Panc1 (cell line): ENCODE measurements around the gene FBXO45. TPM values are rescaled to one million over a fixed set of nuclear protein-coding genes. Genes with fewer than 3 reads are reported as not detected.
A peak's percentile ranks its signal among the peaks of the same experiment; 100 is the strongest.

Experiments used
- ATAC-seq: fragments of 200-7000 bp; cut with Tn5 transposase; 2 replicates; pipeline ENCODE4 v1.9.1; 2020; ENCODE audit warnings: mild to moderate bottlenecking, moderate library complexity
- BruUV-seq: library from RNA; stranded (reverse); fragments of 400-500 nt; replicated peaks from 2 replicates; lab custom pipeline; 2021; lab: Mats Ljungman, UMichigan
- CTCF ChIA-PET: fragments of 300-600 bp; sonication (Branson Sonifier 250); formaldehyde crosslinking; loops from one replicate; lab custom pipeline; 2022; ENCODE audit warnings: antibody characterized with exemption; lab: Charles Lee
- POLR2A ChIA-PET: fragments of 300-600 bp; sonication (Branson Sonifier 250); formaldehyde crosslinking; loops from one replicate; lab custom pipeline; 2022; ENCODE audit warnings: antibody characterized with exemption; lab: Charles Lee
- DNase-seq: peaks from one replicate; pipeline ENCODE4 v3.0.0-alpha.2; 2010; ENCODE audit warnings: low read depth, low spot score
- H3K27ac ChIP-seq: 2 replicates; pipeline ENCODE4 v1.5.1; 2011; ENCODE audit warnings: mild to moderate bottlenecking, low read length, inconsistent platforms
- H3K27me3 ChIP-seq: fragments of 200-500 bp; sonication (Bioruptor generic); 2 replicates; pipeline ENCODE4 v1.6.0; 2014; ENCODE audit warnings: low read length, inconsistent platforms; ENCODE audit not compliant: control insufficient read depth, insufficient read depth
- H3K36me3 ChIP-seq: fragments of 200-500 bp; sonication (Bioruptor generic); 2 replicates; pipeline ENCODE4 v1.5.1; 2014; ENCODE audit warnings: inconsistent platforms, mild to moderate bottlenecking, low read length, moderate library complexity; ENCODE audit not compliant: control insufficient read depth, insufficient read depth
- H3K4me1 ChIP-seq: 2 replicates; pipeline ENCODE4 v1.5.1; 2011; ENCODE audit warnings: inconsistent platforms, mild to moderate bottlenecking, low read length, moderate library complexity; ENCODE audit not compliant: control insufficient read depth, insufficient read depth
- H3K4me3 ChIP-seq, 2 experiments: 2 replicates each; pipeline ENCODE4 v1.5.1; 2011 to 2012; ENCODE audit warnings: low read depth in 2 of 2, low read length in 2 of 2, mild to moderate bottlenecking in 2 of 2, inconsistent platforms in 1 of 2, moderate library complexity in 1 of 2
- H3K9me3 ChIP-seq: fragments of 200-500 bp; sonication (Bioruptor generic); 2 replicates; pipeline ENCODE4 v1.5.1; 2014; ENCODE audit warnings: low read depth, mild to moderate bottlenecking, inconsistent platforms, low read length, moderate library complexity; ENCODE audit not compliant: control insufficient read depth, insufficient read depth
- POLR2AphosphoS5 ChIP-seq: IDR thresholded peaks from 2 replicates; pipeline ENCODE4 v1.6.1; 2012; ENCODE audit warnings: mild to moderate bottlenecking, low read depth, low read length, moderate library complexity
- REST ChIP-seq, 2 experiments: IDR thresholded peaks; 2 replicates each; pipeline ENCODE4 v1.6.1; 2011 to 2012; ENCODE audit warnings: low read depth in 2 of 2, control low read depth in 1 of 2, low read length in 1 of 2, mild to moderate bottlenecking in 1 of 2, moderate library complexity in 1 of 2; ENCODE audit not compliant: insufficient read depth in 1 of 2
- SIN3A ChIP-seq: IDR thresholded peaks from 2 replicates; pipeline ENCODE4 v1.6.1; 2012; ENCODE audit warnings: low read depth, mild to moderate bottlenecking, low read length, moderate library complexity, borderline replicate concordance; ENCODE audit not compliant: insufficient read depth
- TCF7L2 ChIP-seq: IDR thresholded peaks from 2 replicates; pipeline ENCODE4 v1.6.1; 2011; ENCODE audit warnings: mild to moderate bottlenecking, low read depth, low read length, inconsistent platforms
- in situ Hi-C: cut with HindIII; loops from 2 replicates; pipeline ENCODE4 v1.10.0; 2016; ENCODE audit warnings: low sequenced_read_pairs, low pct_unique_long_range_greater_than_20kb
- intact Hi-C: fragments of 100-400 bp; cut with micrococcal nuclease; formaldehyde crosslinking; loops from one replicate; pipeline ENCODE4 v1.10.0; 2022; ENCODE audit not compliant: unreplicated experiment
- total RNA-seq: library from RNA; stranded (reverse); gene quantifications from one replicate; pipeline ENCODE4 v1.2.1, GENCODE V29; 2021; ENCODE audit not compliant: unreplicated experiment
- TF ChIP-seq, protein P1 (sequence below): fragments of 450-650 bp; IDR thresholded peaks from 2 replicates; pipeline ENCODE4 v1.5.1; 2017; ENCODE audit warnings: mild to moderate bottlenecking

The FBXO45 gene
- total RNA-seq, 1 experiment from 2014 or later = 21.6 TPM

- POLR2A ChIA-PET = no interaction called here
- Histone ChIP-seq H3K9me3 (no peaks in the 10 kb centered on the region), H3K36me3 (0 out of 2 replicates have a peak, but pooled peaks cover 3% of the 10 kb centered on the region), H3K27me3 (no peaks in the 10 kb centered on the region), H3K27ac (no peak overlapping the region), H3K4me1 (peaks cover 16% of the 10 kb centered on the region), H3K4me3 (no peak overlapping the region)
- intact Hi-C loops = no loop called here
- no peak for TF ChIP-seq SIN3A
- TF ChIP-seq, protein P1, sequence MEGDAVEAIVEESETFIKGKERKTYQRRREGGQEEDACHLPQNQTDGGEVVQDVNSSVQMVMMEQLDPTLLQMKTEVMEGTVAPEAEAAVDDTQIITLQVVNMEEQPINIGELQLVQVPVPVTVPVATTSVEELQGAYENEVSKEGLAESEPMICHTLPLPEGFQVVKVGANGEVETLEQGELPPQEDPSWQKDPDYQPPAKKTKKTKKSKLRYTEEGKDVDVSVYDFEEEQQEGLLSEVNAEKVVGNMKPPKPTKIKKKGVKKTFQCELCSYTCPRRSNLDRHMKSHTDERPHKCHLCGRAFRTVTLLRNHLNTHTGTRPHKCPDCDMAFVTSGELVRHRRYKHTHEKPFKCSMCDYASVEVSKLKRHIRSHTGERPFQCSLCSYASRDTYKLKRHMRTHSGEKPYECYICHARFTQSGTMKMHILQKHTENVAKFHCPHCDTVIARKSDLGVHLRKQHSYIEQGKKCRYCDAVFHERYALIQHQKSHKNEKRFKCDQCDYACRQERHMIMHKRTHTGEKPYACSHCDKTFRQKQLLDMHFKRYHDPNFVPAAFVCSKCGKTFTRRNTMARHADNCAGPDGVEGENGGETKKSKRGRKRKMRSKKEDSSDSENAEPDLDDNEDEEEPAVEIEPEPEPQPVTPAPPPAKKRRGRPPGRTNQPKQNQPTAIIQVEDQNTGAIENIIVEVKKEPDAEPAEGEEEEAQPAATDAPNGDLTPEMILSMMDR = no peak
- TF ChIP-seq TCF7L2 = no peak
- no peak for ATAC-seq
- BruUV-seq = no TSS peak
- in situ Hi-C loops = no loop called here
- CTCF ChIA-PET = interaction anchor here (0.6 kb wide), 1 partner anchor 126 kb away, joined by 6 read pairs; no protein-coding TSS in a partner anchor
- no peak for DNase-seq
Measured at GRCh38 chr3:196559826-196560225, 8.6 kb upstream of the FBXO45 start.

DNA sequence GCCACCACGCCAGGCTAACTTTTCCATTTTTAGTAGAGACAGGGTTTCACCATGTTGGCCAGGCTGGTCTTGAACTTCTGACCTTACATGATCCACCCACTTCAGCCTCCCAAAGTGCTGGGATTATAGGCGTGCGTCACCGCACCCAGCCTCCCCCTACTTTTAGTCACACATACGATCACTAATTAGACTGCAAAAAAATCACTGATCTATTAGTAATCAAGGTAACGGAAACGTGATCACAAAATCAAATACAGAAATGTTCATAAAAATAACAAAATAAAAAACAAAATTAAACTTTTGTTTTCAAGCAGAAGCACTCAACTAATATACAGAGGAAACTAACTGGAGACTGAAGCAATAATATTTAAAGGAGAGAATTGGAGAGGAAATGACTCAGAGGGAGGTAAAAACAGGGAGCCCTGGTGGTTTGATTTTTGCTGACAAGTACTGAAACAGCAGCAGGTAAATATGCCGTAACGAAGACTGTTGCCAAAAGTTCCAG, 4.7 kb upstream of the FBXO45 start:
- intact Hi-C loops = no loop called here
- Histone ChIP-seq H3K4me3 (no peak overlapping the region), H3K36me3 (peaks cover 8% of the 10 kb centered on the region; the same call in 1 of the 2 replicates), H3K9me3 (no peaks in the 10 kb centered on the region), H3K27me3 (no peaks in the 10 kb centered on the region), H3K27ac (no peak overlapping the region), H3K4me1 (peaks cover 27% of the 10 kb centered on the region)
- no peak for ATAC-seq
- ChIA-PET CTCF (no interaction called here), POLR2A (no interaction called here)
- TF ChIP-seq REST (IDR thresholded peaks at IDR 0.05; ENCODE audit: insufficient read depth in 1 of 2, low read depth in 2 of 2, low read length in 1 of 2) = no peak
- no peak for TF ChIP-seq POLR2AphosphoS5
- no peak for TF ChIP-seq TCF7L2
- TF ChIP-seq SIN3A = no peak
- TF ChIP-seq, protein P1 = no peak
- in situ Hi-C loops = no loop called here
- peak; percentile 64 for DNase-seq
- BruUV-seq = no TSS peak
